ENCODE results near the gene LY9.

DNA sequence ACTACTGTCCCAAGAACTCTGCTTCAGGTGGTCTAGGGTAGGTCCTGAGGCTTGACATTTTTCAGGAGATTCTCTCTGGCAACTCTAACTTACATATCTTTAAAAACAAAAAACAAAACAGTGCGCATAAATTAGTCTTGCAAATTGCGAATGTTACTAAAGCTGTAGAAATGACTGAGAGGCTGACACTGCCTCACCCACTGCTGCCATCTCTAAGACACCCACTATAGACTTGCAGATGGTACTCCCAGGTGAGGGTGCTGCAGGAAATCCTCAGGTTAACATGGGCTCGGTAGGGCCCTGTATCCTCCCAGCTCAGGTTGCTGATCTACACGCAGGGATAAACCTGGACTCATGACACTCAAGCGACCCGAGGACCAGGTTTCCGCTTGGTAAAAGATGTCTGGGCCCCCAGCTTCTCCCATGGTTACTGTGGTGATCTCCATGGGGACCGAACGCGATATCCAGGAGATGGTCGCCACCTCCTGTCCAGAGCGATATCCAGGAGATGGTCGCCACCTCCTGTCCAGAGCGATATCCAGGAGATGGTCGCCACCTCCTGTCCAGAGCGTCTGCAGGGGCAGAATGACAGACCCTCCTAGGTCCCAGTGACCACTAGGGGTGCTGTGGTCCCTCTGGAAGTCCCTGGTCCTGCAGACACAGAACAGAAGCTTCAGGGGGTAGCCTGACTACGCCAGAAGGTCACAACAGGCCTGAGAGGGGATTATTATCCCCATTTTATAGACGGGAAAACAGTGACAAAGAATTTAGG is 16.2 kb upstream of the LY9 start:
- TF ChIP-seq CTCF (IDR thresholded peaks at IDR 0.05), result peak in 1 of 3 experiments; percentile 24
- no peak for TF ChIP-seq POLR2A (IDR thresholded peaks at IDR 0.05)

All from testis (tissue), 2 donors.